ENCODE data around the gene WDR18.

The WDR18 gene

GRCh38 chr19:1007399-1008251 is 23.5 kb downstream of the WDR18 start:
- DNase-seq (ENCODE audit: low read depth in 2 of 2) = no peak

GRCh38 chr19:1008268-1009040 is 24.3 kb downstream of the WDR18 start:
- no peak for DNase-seq (ENCODE audit: low read depth in 2 of 2)

GRCh38 chr19:1009041-1009980 is 25.2 kb downstream of the WDR18 start:
- no peak for DNase-seq (ENCODE audit: low read depth in 2 of 2)

GRCh38 chr19:1009981-1010538 is 25.9 kb downstream of the WDR18 start:
- DNase-seq (ENCODE audit: low read depth in 2 of 2) = no peak

- no peak for DNase-seq (ENCODE audit: low read depth in 2 of 2)
Measured at GRCh38 chr19:1010586-1011510, 26.7 kb downstream of the WDR18 start.

GRCh38 chr19:1011831-1012333 is 27.7 kb downstream of the WDR18 start:
- no peak for DNase-seq (ENCODE audit: low read depth in 2 of 2)

GRCh38 chr19:1012334-1012733 is 28.2 kb downstream of the WDR18 start:
- no peak for DNase-seq (ENCODE audit: low read depth in 2 of 2)

- no peak for DNase-seq (ENCODE audit: low read depth in 2 of 2)
Measured at GRCh38 chr19:1013218-1013617, 29.1 kb downstream of the WDR18 start.

GRCh38 chr19:1014161-1015060 is 30.3 kb downstream of the WDR18 start:
- no peak for DNase-seq (ENCODE audit: low read depth in 2 of 2)

- DNase-seq (ENCODE audit: low read depth in 2 of 2) = no peak
Measured at GRCh38 chr19:1015061-1015781, 31.1 kb downstream of the WDR18 start.

GRCh38 chr19:1015782-1016646 is 31.9 kb downstream of the WDR18 start:
- no peak for DNase-seq (ENCODE audit: low read depth in 2 of 2)

- no peak for DNase-seq (ENCODE audit: low read depth in 2 of 2)
Measured at GRCh38 chr19:1016647-1017114, 32.5 kb downstream of the WDR18 start.

- DNase-seq (ENCODE audit: low read depth in 2 of 2) = no peak
Measured at GRCh38 chr19:1017115-1017905, 33.2 kb downstream of the WDR18 start.

GRCh38 chr19:1017906-1018305 is 33.8 kb downstream of the WDR18 start:
- no peak for DNase-seq (ENCODE audit: low read depth in 2 of 2)

- no peak for DNase-seq (ENCODE audit: low read depth in 2 of 2)
Measured at GRCh38 chr19:1018393-1018792, 34.2 kb downstream of the WDR18 start.

- DNase-seq (ENCODE audit: low read depth in 2 of 2) = no peak
Measured at GRCh38 chr19:1018932-1019615, 34.9 kb downstream of the WDR18 start.

All from activated CD8-positive, alpha-beta memory T cell treated with anti-CD3 and anti-CD28 coated beads for 4 hours (primary cell).